WTC11 (cell line): ENCODE measurements around the gene RAPSN.

Experiments
- FOXP1 ChIP-seq: sonication (generic); formaldehyde crosslinking; IDR thresholded peaks from 2 replicates; pipeline ENCODE4 v1.8.0; 2022; ENCODE audit warnings: missing genetic modification reagents, mild to moderate bottlenecking, moderate library complexity, borderline replicate concordance
- SMAD3 ChIP-seq: sonication (generic); formaldehyde crosslinking; IDR thresholded peaks from 2 replicates; pipeline ENCODE4 v1.8.0; 2022; ENCODE audit warnings: missing genetic modification reagents, mild to moderate bottlenecking, borderline replicate concordance
- TEAD4 ChIP-seq: sonication (generic); formaldehyde crosslinking; IDR thresholded peaks from 2 replicates; pipeline ENCODE4 v1.8.0; 2022; ENCODE audit warnings: mild to moderate bottlenecking, missing genetic modification reagents
- TP53 ChIP-seq: sonication (generic); formaldehyde crosslinking; IDR thresholded peaks from 2 replicates; pipeline ENCODE4 v1.8.1; 2023; ENCODE audit warnings: mild to moderate bottlenecking, missing genetic modification reagents
- TF ChIP-seq, protein P1 (sequence below): fragments of 200-600 bp; IDR thresholded peaks from 2 replicates; pipeline ENCODE4 v1.8.0; 2022; ENCODE audit warnings: antibody characterized with exemption
- TF ChIP-seq, protein P2 (sequence below): sonication (generic); formaldehyde crosslinking; IDR thresholded peaks from 2 replicates; pipeline ENCODE4 v1.8.0; 2022; ENCODE audit warnings: mild to moderate bottlenecking, missing genetic modification reagents
- TF ChIP-seq, protein P3 (sequence below): sonication (generic); formaldehyde crosslinking; IDR thresholded peaks from 2 replicates; pipeline ENCODE4 v1.8.1; 2023; ENCODE audit warnings: mild to moderate bottlenecking, missing genetic modification reagents, moderate library complexity
- TF ChIP-seq, protein P4 (sequence below): sonication (generic); formaldehyde crosslinking; IDR thresholded peaks from 2 replicates; pipeline ENCODE4 v1.8.1; 2022; ENCODE audit warnings: low read depth, missing genetic modification reagents, borderline replicate concordance

DNA sequence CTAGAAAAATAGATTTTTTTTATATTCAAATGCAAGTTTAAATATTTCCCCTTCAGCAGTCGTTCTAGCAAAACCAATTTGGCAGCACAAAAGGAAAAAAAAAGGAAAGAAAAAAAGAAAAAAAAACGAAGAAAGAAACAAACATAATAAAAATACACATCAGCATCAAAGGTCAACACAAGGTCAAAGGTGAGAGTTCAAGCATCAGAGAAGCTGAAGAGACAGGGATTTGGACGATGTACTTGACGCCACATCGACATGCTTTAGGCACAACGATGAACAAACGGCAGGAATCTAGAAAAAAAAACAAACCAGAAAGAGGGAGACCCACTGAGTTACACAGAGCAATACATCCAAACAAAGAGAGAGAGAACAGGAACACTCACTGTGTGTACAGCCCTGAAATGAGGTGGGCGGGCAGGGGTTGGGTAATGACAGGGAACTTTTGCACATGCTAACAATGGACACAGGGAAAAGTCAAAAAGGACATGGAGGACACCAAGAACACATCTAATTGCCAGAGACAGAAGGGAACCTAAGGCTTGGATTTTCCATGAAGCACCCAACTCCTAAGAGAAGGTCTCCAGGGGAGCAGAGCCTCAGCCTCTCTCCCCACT is 19.8 kb upstream of the RAPSN start:
- TF ChIP-seq SMAD3: no peak
- TF ChIP-seq FOXP1 (CRISPR knock-in tag): no peak
- TF ChIP-seq, protein P1, sequence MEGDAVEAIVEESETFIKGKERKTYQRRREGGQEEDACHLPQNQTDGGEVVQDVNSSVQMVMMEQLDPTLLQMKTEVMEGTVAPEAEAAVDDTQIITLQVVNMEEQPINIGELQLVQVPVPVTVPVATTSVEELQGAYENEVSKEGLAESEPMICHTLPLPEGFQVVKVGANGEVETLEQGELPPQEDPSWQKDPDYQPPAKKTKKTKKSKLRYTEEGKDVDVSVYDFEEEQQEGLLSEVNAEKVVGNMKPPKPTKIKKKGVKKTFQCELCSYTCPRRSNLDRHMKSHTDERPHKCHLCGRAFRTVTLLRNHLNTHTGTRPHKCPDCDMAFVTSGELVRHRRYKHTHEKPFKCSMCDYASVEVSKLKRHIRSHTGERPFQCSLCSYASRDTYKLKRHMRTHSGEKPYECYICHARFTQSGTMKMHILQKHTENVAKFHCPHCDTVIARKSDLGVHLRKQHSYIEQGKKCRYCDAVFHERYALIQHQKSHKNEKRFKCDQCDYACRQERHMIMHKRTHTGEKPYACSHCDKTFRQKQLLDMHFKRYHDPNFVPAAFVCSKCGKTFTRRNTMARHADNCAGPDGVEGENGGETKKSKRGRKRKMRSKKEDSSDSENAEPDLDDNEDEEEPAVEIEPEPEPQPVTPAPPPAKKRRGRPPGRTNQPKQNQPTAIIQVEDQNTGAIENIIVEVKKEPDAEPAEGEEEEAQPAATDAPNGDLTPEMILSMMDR: no peak
- TF ChIP-seq, protein P2, sequence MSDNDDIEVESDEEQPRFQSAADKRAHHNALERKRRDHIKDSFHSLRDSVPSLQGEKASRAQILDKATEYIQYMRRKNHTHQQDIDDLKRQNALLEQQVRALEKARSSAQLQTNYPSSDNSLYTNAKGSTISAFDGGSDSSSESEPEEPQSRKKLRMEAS: no peak
- TF ChIP-seq TEAD4 (CRISPR knock-in tag): no peak
- TF ChIP-seq, protein P3, sequence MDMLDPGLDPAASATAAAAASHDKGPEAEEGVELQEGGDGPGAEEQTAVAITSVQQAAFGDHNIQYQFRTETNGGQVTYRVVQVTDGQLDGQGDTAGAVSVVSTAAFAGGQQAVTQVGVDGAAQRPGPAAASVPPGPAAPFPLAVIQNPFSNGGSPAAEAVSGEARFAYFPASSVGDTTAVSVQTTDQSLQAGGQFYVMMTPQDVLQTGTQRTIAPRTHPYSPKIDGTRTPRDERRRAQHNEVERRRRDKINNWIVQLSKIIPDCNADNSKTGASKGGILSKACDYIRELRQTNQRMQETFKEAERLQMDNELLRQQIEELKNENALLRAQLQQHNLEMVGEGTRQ: no peak
- no peak for TF ChIP-seq TP53 (CRISPR knock-in tag)
- TF ChIP-seq, protein P4, sequence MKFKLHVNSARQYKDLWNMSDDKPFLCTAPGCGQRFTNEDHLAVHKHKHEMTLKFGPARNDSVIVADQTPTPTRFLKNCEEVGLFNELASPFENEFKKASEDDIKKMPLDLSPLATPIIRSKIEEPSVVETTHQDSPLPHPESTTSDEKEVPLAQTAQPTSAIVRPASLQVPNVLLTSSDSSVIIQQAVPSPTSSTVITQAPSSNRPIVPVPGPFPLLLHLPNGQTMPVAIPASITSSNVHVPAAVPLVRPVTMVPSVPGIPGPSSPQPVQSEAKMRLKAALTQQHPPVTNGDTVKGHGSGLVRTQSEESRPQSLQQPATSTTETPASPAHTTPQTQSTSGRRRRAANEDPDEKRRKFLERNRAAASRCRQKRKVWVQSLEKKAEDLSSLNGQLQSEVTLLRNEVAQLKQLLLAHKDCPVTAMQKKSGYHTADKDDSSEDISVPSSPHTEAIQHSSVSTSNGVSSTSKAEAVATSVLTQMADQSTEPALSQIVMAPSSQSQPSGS (CRISPR knock-in tag): no peak
